ENCODE data around the gene SPINT1.

SPINT1 gene

GRCh38 chr15:40829115-40829514 is 14.7 kb upstream of the SPINT1 start:
- H3K9me3 ChIP-seq (ENCODE audit: control insufficient read depth in 5 of 5, low read length in 5 of 5) = no peaks in the 10 kb centered on the region
- no peaks in the 10 kb centered on the region for H3K36me3 ChIP-seq (ENCODE audit: control insufficient read depth in 5 of 5, insufficient read depth in 5 of 5, low read length in 5 of 5)
- H3K9ac ChIP-seq (ENCODE audit: low read length in 5 of 5) = no peak overlapping the region
- no peak overlapping the region for H3K27ac ChIP-seq (ENCODE audit: low read depth, low read length)
- H3K27me3 ChIP-seq (ENCODE audit: control insufficient read depth in 5 of 5, insufficient read depth in 4 of 5, low read length in 5 of 5) = peaks cover 0 to 6% (median 0%) of the 10 kb centered on the region in 5 donors
- no peaks in the 10 kb centered on the region for H3K4me1 ChIP-seq (ENCODE audit: control insufficient read depth in 5 of 5, insufficient read depth in 5 of 5, low read length in 5 of 5)
- H3K4me3 ChIP-seq (ENCODE audit: low read depth in 1 of 5, low read length in 5 of 5) = no peak overlapping the region

GRCh38 chr15:40830884-40831283 is 13.0 kb upstream of the SPINT1 start:
- Histone ChIP-seq H3K9me3 (ENCODE audit: control insufficient read depth in 5 of 5, low read length in 5 of 5) (no peaks in the 10 kb centered on the region), H3K4me3 (ENCODE audit: low read depth in 1 of 5, low read length in 5 of 5) (no peak overlapping the region), H3K9ac (ENCODE audit: low read length in 5 of 5) (no peak overlapping the region), H3K4me1 (ENCODE audit: control insufficient read depth in 5 of 5, insufficient read depth in 5 of 5, low read length in 5 of 5) (no peaks in the 10 kb centered on the region), H3K36me3 (ENCODE audit: control insufficient read depth in 5 of 5, insufficient read depth in 5 of 5, low read length in 5 of 5) (no peaks in the 10 kb centered on the region), H3K27ac (ENCODE audit: low read depth, low read length) (no peak overlapping the region), H3K27me3 (ENCODE audit: control insufficient read depth in 5 of 5, insufficient read depth in 4 of 5, low read length in 5 of 5) (peaks cover 0 to 6% (median 0%) of the 10 kb centered on the region in 5 donors)

GRCh38 chr15:40831861-40832260 is 12.0 kb upstream of the SPINT1 start:
- no peak overlapping the region for H3K4me3 ChIP-seq (ENCODE audit: low read depth in 1 of 5, low read length in 5 of 5)

GRCh38 chr15:40832903-40833302 is 10.9 kb upstream of the SPINT1 start:
- no peaks in the 10 kb centered on the region for H3K9me3 ChIP-seq (ENCODE audit: control insufficient read depth in 5 of 5, low read length in 5 of 5)
- H3K36me3 ChIP-seq (ENCODE audit: control insufficient read depth in 5 of 5, insufficient read depth in 5 of 5, low read length in 5 of 5) = no peaks in the 10 kb centered on the region
- no peak overlapping the region for H3K4me3 ChIP-seq (ENCODE audit: low read depth in 1 of 5, low read length in 5 of 5)
- H3K9ac ChIP-seq (ENCODE audit: low read length in 5 of 5) = no peak overlapping the region
- no peaks in the 10 kb centered on the region for H3K4me1 ChIP-seq (ENCODE audit: control insufficient read depth in 5 of 5, insufficient read depth in 5 of 5, low read length in 5 of 5)
- peaks cover 0 to 6% (median 0%) of the 10 kb centered on the region in 5 donors for H3K27me3 ChIP-seq (ENCODE audit: control insufficient read depth in 5 of 5, insufficient read depth in 4 of 5, low read length in 5 of 5)
- H3K27ac ChIP-seq (ENCODE audit: low read depth, low read length) = no peak overlapping the region

More at GRCh38 chr15:40831861-40832260, 12.0 kb upstream of the SPINT1 start:
- no peaks in the 10 kb centered on the region for H3K4me1 ChIP-seq (ENCODE audit: control insufficient read depth in 5 of 5, insufficient read depth in 5 of 5, low read length in 5 of 5)
- no peaks in the 10 kb centered on the region for H3K9me3 ChIP-seq (ENCODE audit: control insufficient read depth in 5 of 5, low read length in 5 of 5)
- H3K27ac ChIP-seq (ENCODE audit: low read depth, low read length) = no peak overlapping the region
- H3K27me3 ChIP-seq (ENCODE audit: control insufficient read depth in 5 of 5, insufficient read depth in 4 of 5, low read length in 5 of 5) = peaks cover 0 to 6% (median 0%) of the 10 kb centered on the region in 5 donors
- no peak overlapping the region for H3K9ac ChIP-seq (ENCODE audit: low read length in 5 of 5)
- H3K36me3 ChIP-seq (ENCODE audit: control insufficient read depth in 5 of 5, insufficient read depth in 5 of 5, low read length in 5 of 5) = no peaks in the 10 kb centered on the region

- no peak overlapping the region for H3K4me3 ChIP-seq (ENCODE audit: low read depth in 1 of 5, low read length in 5 of 5)
- H3K9ac ChIP-seq (ENCODE audit: low read length in 5 of 5) = no peak overlapping the region
- no peaks in the 10 kb centered on the region for H3K4me1 ChIP-seq (ENCODE audit: control insufficient read depth in 5 of 5, insufficient read depth in 5 of 5, low read length in 5 of 5)
- no peaks in the 10 kb centered on the region for H3K36me3 ChIP-seq (ENCODE audit: control insufficient read depth in 5 of 5, insufficient read depth in 5 of 5, low read length in 5 of 5)
- H3K27ac ChIP-seq (ENCODE audit: low read depth, low read length) = no peak overlapping the region
- no peaks in the 10 kb centered on the region for H3K9me3 ChIP-seq (ENCODE audit: control insufficient read depth in 5 of 5, low read length in 5 of 5)
- no peaks in the 10 kb centered on the region for H3K27me3 ChIP-seq (ENCODE audit: control insufficient read depth in 5 of 5, insufficient read depth in 4 of 5, low read length in 5 of 5)
These were observed 7.8 kb upstream of the SPINT1 start for GRCh38 chr15:40836020-40836419.

GRCh38 chr15:40838756-40839155 is 5.1 kb upstream of the SPINT1 start:
- Histone ChIP-seq H3K36me3 (ENCODE audit: control insufficient read depth in 5 of 5, insufficient read depth in 5 of 5, low read length in 5 of 5) (no peaks in the 10 kb centered on the region), H3K9me3 (ENCODE audit: control insufficient read depth in 5 of 5, low read length in 5 of 5) (no peaks in the 10 kb centered on the region), H3K27me3 (ENCODE audit: control insufficient read depth in 5 of 5, insufficient read depth in 4 of 5, low read length in 5 of 5) (peaks cover 0 to 8% (median 3%) of the 10 kb centered on the region in 5 donors), H3K4me3 (ENCODE audit: low read depth in 1 of 5, low read length in 5 of 5) (no peak overlapping the region), H3K4me1 (ENCODE audit: control insufficient read depth in 5 of 5, insufficient read depth in 5 of 5, low read length in 5 of 5) (peaks cover 0 to 5% (median 3%) of the 10 kb centered on the region in 5 donors), H3K9ac (ENCODE audit: low read length in 5 of 5) (no peak overlapping the region), H3K27ac (ENCODE audit: low read depth, low read length) (no peak overlapping the region)

GRCh38 chr15:40841741-40842140 is 2.1 kb upstream of the SPINT1 start:
- Histone ChIP-seq H3K9me3 (ENCODE audit: control insufficient read depth in 5 of 5, low read length in 5 of 5) (no peaks in the 10 kb centered on the region), H3K4me3 (ENCODE audit: low read depth in 1 of 5, low read length in 5 of 5) (no peak overlapping the region), H3K9ac (ENCODE audit: low read length in 5 of 5) (no peak overlapping the region), H3K27ac (ENCODE audit: low read depth, low read length) (no peak overlapping the region), H3K36me3 (ENCODE audit: control insufficient read depth in 5 of 5, insufficient read depth in 5 of 5, low read length in 5 of 5) (no peaks in the 10 kb centered on the region), H3K4me1 (ENCODE audit: control insufficient read depth in 5 of 5, insufficient read depth in 5 of 5, low read length in 5 of 5) (peaks cover 1 to 22% (median 17%) of the 10 kb centered on the region in 5 donors), H3K27me3 (ENCODE audit: control insufficient read depth in 5 of 5, insufficient read depth in 4 of 5, low read length in 5 of 5) (peaks cover 0 to 20% (median 15%) of the 10 kb centered on the region in 5 donors)

GRCh38 chr15:40843261-40843884 is 475 bp upstream of the SPINT1 start:
- H3K36me3 ChIP-seq (ENCODE audit: control insufficient read depth in 5 of 5, insufficient read depth in 5 of 5, low read length in 5 of 5) = no peaks in the 10 kb centered on the region
- H3K4me3 ChIP-seq (ENCODE audit: low read depth in 1 of 5, low read length in 5 of 5) = peak overlapping the region in 4 of 5 donors; percentile 8 to 67 (median 34)
- peaks cover 0 to 20% (median 15%) of the 10 kb centered on the region in 5 donors for H3K27me3 ChIP-seq (ENCODE audit: control insufficient read depth in 5 of 5, insufficient read depth in 4 of 5, low read length in 5 of 5)
- no peaks in the 10 kb centered on the region for H3K9me3 ChIP-seq (ENCODE audit: control insufficient read depth in 5 of 5, low read length in 5 of 5)
- no peak overlapping the region for H3K27ac ChIP-seq (ENCODE audit: low read depth, low read length)
- H3K9ac ChIP-seq (ENCODE audit: low read length in 5 of 5) = peak overlapping the region in 1 of 5 donors; percentile 32
- H3K4me1 ChIP-seq (ENCODE audit: control insufficient read depth in 5 of 5, insufficient read depth in 5 of 5, low read length in 5 of 5) = peaks cover 1 to 35% (median 20%) of the 10 kb centered on the region in 5 donors

GRCh38 chr15:40844696-40845030 is 815 bp downstream of the SPINT1 start:
- H3K9me3 ChIP-seq (ENCODE audit: control insufficient read depth in 5 of 5, low read length in 5 of 5) = no peaks in the 10 kb centered on the region
- H3K36me3 ChIP-seq (ENCODE audit: control insufficient read depth in 5 of 5, insufficient read depth in 5 of 5, low read length in 5 of 5) = no peaks in the 10 kb centered on the region
- no peak overlapping the region for H3K27ac ChIP-seq (ENCODE audit: low read depth, low read length)
- no peak overlapping the region for H3K9ac ChIP-seq (ENCODE audit: low read length in 5 of 5)
- H3K4me1 ChIP-seq (ENCODE audit: control insufficient read depth in 5 of 5, insufficient read depth in 5 of 5, low read length in 5 of 5) = peaks cover 1 to 35% (median 20%) of the 10 kb centered on the region in 5 donors
- H3K27me3 ChIP-seq (ENCODE audit: control insufficient read depth in 5 of 5, insufficient read depth in 4 of 5, low read length in 5 of 5) = peaks cover 0 to 20% (median 15%) of the 10 kb centered on the region in 5 donors
- H3K4me3 ChIP-seq (ENCODE audit: low read depth in 1 of 5, low read length in 5 of 5) = peak overlapping the region; percentile 49 to 71 (median 60)

GRCh38 chr15:40845036-40845435 is 1.2 kb downstream of the SPINT1 start:
- H3K27me3 ChIP-seq (ENCODE audit: control insufficient read depth in 5 of 5, insufficient read depth in 4 of 5, low read length in 5 of 5) = peaks cover 0 to 20% (median 15%) of the 10 kb centered on the region in 5 donors
- no peaks in the 10 kb centered on the region for H3K9me3 ChIP-seq (ENCODE audit: control insufficient read depth in 5 of 5, low read length in 5 of 5)
- H3K36me3 ChIP-seq (ENCODE audit: control insufficient read depth in 5 of 5, insufficient read depth in 5 of 5, low read length in 5 of 5) = no peaks in the 10 kb centered on the region
- no peak overlapping the region for H3K9ac ChIP-seq (ENCODE audit: low read length in 5 of 5)
- no peak overlapping the region for H3K27ac ChIP-seq (ENCODE audit: low read depth, low read length)
- peak overlapping the region; percentile 49 to 71 (median 60) for H3K4me3 ChIP-seq (ENCODE audit: low read depth in 1 of 5, low read length in 5 of 5)
- peaks cover 1 to 35% (median 20%) of the 10 kb centered on the region in 5 donors for H3K4me1 ChIP-seq (ENCODE audit: control insufficient read depth in 5 of 5, insufficient read depth in 5 of 5, low read length in 5 of 5)

Measured in subcutaneous abdominal adipose tissue (tissue), 5 donors.